GM12873 (cell line): ENCODE results near the gene SGCG.

Source experiments
- TF ChIP-seq, protein P1 (sequence below): IDR thresholded peaks from 2 replicates; pipeline ENCODE4 v1.5.1; 2012; ENCODE audit warnings: low read depth, mild to moderate bottlenecking, moderate library complexity, low read length, control low read depth; ENCODE audit not compliant: insufficient read depth; ENCODE audit errors: missing control alignments

The SGCG gene, protein sequence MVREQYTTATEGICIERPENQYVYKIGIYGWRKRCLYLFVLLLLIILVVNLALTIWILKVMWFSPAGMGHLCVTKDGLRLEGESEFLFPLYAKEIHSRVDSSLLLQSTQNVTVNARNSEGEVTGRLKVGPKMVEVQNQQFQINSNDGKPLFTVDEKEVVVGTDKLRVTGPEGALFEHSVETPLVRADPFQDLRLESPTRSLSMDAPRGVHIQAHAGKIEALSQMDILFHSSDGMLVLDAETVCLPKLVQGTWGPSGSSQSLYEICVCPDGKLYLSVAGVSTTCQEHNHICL

DNA sequence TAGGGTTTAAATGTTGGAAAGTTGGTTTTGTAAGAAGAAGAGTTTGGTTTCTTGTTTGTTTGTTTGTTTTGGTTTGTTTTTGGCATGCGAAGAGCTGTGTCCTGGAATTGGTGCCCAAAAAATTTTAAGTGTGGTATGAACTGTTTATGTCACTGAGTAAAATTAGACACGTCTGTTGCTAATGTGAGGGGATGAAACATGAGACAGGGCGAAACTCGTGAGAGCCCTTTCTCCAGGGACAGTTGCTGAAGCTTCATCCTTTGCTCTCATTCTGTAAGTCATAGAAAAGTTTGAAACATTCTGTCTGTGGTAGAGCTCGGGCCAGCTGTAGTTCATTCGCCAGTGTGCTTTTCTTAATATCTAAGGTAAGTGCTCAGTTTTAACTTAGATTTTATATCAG, at the start of gene SGCG:
TSS of gene SGCG (plus strand) at position 269 of the 400 bp plus-strand sequence. CDS start 22,716 bp downstream, outside the sequence.
- TF ChIP-seq, protein P1, sequence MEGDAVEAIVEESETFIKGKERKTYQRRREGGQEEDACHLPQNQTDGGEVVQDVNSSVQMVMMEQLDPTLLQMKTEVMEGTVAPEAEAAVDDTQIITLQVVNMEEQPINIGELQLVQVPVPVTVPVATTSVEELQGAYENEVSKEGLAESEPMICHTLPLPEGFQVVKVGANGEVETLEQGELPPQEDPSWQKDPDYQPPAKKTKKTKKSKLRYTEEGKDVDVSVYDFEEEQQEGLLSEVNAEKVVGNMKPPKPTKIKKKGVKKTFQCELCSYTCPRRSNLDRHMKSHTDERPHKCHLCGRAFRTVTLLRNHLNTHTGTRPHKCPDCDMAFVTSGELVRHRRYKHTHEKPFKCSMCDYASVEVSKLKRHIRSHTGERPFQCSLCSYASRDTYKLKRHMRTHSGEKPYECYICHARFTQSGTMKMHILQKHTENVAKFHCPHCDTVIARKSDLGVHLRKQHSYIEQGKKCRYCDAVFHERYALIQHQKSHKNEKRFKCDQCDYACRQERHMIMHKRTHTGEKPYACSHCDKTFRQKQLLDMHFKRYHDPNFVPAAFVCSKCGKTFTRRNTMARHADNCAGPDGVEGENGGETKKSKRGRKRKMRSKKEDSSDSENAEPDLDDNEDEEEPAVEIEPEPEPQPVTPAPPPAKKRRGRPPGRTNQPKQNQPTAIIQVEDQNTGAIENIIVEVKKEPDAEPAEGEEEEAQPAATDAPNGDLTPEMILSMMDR = no peak

DNA sequence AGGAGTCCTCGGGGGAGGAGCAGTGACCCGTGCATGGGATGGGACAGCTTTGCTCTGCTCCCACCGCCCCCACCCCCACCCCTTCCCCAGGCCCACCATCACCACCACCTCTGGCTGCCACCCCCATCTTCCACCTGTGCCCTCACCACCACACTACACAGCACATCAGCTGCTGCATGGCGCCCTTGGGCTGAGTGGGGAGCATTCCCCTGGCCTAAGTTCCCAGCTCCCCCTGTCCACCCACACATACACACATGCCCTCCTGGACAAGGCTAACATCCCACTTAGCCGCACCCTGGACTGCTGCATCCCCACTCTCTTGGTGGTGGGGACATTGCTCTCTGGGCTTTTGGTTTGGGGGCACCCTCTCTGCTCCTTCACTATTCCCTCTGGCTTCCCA, 46.2 kb upstream of the SGCG start:
- TF ChIP-seq, protein P1 = no peak

DNA sequence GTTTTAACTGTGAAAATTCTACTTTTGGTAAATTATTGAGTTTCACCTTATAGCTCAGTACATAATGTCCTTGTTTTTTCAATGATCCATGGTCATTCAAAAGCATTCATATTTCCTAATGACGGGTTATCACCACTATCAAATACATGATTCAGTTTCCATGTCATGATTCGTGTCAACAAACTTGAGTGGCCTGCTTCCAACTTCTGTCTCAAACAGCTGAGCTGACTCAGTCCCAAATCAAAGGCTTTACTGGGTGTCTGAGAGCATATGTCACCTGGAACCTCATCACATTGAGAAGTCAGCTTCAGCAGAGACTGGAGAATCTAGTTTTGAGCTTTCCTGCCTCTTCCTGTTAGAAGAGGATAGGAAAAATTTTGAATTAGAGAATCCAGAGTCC, 40.3 kb upstream of the SGCG start:
- TF ChIP-seq, protein P1 = no peak

DNA sequence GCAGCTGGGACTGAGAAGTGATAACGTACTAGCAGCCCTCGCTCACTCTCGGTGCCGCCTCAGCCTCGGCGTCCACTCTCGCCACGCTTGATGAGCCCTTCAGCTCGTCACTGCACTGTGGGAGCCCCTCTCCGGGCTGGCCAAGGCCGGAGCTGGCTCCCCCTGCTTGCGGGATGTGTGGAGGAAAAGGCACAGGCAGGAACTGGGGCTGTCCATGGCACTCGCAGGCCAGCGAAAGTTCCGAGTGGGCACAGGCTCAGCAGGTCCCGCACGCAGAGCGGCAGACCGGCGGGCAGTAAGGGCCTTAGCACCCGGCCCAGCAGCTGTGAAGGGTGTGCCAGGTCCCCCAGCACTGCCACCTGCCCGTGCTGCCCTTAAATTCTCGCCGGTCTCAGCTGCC, 38.8 kb upstream of the SGCG start:
- TF ChIP-seq, protein P1 = no peak

DNA sequence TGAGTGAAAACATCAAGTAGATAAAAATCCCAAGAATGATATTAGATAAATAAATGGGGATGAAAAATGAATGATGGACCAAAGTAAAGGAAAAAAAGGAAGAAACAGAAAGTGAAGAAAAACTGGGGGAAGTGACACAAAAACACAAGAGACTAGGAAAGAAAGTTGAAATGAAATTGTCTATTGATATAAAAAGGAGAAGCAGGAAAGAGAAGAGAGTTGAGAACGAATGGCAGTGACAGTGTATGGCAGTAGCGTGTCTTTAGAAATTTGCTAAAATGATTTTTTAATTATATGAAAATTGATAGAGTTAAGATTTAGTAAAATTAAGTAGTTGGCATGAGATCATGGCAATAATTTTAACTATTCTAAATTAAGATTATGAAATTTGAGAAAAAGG, 36.3 kb upstream of the SGCG start:
- TF ChIP-seq, protein P1 = no peak

DNA sequence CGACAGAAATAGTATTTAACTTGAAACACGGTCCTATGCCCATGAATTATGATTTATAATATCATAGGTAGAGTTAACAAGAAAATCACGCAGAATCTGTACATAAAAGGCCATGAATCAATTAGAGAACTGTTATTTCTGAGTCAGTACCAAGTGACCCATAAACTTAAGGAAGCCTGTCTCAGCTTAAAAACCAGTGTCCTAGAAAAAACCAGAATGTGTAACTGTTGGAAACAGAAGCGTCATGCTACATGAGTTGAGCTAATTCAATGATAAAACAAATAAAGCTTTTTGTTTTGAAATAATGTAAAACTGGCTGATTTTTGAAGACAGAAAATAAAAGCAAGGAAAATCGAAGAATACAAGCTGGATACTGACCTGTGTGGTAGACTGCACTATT, 34.8 kb upstream of the SGCG start:
- TF ChIP-seq, protein P1 = no peak

DNA sequence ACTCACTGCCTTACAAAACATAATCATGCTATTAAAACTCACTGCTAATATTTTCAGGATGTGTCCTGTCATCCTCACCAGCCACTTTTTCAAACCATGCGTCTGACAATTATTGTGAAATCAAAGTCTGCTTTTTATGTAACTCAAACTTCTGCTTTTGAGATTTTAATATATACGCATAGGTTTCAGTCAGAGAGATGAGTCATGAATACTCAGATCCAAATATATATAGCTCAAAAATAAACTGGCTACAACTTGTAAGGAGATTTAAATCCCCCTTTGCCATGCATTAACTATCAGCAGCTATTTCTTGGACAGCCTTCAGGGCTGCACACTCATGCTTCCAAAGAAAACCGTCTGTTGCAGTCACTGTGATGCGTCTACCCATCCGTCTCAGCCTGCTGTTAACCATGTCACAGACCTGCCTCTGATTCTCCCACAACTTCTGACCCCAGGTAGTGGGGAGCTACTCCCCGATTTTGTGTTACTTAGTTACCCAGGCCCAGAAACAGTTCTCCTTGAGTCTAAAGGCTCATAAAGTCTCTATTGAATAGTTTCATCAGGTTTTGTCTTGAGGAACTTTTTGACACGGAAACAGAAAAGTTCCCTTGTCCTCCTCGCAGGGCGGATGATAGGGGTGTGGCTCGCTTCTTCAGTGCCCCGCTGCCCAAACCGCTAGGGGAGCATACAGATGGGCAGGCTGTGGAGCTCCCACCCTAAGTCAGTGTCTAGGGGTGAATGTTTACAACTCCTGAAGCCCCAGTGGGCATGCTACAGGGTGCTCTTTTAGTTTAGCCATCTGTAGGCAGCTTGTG, 33.8 kb upstream of the SGCG start:
- TF ChIP-seq, protein P1 = no peak
